Activated T-cell treated with anti-CD3 and anti-CD28 coated beads for 4 hours (primary cell): ENCODE measurements around the gene ZNF140.
A peak's percentile ranks its signal among the peaks of the same experiment; 100 is the strongest.

Source experiments
- DNase-seq: peaks from one replicate; pipeline ENCODE4 v3.0.0-alpha.2; 2020

Gene ZNF140

DNA sequence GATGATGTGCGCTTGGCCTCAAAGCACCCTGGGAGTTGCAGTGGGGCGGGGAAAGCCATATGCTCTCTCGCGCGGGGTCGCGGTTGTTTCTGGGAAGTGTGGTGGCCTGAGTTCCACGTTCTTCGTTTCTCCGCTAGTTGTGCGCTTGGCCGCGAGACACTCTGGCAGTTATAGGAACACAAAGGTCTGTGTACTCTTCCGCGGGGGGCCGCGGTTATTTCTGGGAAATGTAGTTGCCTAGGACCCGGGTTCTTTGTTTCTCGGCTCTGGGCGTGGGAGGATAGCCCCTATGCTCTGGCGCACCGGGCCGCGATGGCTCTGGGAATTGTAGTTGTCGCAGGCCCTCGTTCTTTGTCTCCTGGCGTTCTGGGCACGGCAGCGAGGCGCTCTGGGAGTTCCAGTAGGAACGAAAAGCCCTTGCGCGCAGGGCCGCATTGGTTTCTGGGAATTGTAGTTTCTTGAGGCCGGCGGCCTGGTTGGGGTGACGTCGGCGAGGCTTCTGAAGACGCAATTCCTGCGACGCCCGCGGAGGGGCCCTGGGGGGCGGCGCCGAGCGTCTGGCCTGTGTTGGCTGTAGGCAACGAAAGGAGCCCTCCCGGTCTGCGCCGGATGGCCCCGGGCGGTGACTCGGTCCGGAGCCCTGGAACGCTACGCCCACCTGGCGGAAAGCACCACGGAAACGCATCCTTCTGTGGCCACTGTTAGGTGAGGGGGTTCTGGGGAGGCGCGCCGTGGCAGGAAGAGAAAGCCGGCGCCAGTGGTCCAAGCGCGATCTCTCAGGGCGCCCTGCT is at the start of gene ZNF140:
ZNF140 (plus strand) TSS at position 556 of the 791 bp plus-strand sequence. CDS start 398 bp downstream, outside the sequence.
- peak; percentile 90 for DNase-seq

DNA sequence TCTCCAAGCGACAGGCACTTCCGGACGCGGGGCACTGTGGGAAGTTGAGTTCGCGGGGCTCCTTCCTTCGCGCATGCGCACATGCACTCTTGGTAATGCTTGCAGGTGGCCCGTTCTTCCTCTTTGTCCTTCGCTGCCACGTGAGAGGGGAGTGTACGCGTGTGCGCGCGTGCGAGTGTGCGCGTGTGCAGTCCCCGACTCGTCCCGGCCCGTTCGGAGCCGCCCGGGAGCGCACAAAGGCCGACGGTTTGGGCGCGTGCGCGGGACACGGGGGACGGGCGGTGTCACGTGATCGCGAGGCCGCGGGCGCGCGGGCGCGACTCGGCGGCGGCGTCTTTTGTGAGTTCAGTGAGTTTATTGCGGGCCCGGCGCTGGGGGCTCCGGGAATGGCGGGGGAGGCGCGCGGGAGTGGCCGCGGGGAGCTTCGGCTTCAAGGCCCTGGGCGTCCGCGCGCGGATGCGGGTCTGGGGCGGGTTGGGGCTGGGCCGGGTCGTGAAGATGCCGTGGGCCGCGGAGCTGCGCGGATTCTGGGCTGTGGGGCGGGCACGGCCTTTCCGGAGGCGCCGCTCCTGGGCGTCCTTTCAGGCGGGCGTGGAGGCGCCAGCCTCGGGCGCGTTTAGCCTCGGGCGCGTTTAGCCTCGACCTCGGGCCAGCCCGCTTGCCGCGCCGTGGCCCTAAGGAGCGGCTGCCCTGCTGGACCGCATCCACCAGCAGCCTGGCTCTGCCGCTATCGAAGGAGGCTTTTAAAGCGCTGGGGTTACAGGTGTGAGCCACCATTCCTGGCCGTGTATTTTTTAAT is 43.3 kb upstream of the ZNF140 start, which contains the start of gene ZNF84:
ZNF84 (plus strand) TSS at position 303 of the 799 bp plus-strand sequence. CDS start 3,959 bp downstream, outside the sequence.
- peak; percentile 94 for DNase-seq

DNA sequence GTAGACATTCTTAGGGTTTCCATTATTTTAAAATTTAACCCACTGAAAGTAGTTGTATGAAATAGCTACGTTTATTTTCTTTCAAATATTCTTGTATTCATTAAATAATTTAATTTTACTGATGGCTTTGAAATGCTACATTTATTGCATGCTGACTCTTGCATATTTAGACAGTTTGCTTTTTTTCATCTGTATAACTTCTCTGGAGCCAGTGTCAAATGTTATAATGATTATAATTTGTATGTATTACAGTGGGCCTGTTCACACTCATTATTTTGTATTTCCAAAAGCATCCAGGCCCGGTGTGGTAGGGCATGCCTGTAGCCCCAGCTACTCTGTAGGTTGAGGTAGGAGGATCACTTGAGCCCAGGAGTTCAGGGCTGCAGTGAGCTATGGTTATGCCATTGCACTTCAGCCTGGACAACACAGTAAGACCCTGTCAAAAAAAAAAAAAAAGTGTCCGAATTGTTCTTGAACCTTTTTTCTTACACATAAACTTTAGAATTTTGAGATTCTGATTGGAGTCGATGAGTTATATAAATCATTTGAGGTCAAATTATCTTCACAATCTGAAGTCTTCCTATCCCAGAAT is 42.5 kb upstream of the ZNF140 start:
- DNase-seq: no peak

DNA sequence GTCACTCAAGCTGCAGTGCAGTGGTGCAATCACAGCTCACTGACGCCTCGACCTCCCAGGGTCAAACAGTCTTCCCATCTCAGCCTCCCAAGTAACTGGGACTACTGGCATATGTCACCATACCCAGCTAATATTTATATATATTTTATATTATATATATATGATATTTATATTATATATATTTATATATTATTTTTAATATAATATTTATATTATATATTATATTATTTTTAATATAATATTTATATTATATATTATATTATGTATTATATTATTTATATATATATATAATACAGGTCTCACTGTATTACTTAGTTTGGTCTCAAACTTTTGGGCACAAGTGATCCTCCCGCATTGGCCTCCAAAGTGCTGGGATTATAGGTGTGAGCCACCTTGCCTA is 34.0 kb upstream of the ZNF140 start:
- no peak for DNase-seq

DNA sequence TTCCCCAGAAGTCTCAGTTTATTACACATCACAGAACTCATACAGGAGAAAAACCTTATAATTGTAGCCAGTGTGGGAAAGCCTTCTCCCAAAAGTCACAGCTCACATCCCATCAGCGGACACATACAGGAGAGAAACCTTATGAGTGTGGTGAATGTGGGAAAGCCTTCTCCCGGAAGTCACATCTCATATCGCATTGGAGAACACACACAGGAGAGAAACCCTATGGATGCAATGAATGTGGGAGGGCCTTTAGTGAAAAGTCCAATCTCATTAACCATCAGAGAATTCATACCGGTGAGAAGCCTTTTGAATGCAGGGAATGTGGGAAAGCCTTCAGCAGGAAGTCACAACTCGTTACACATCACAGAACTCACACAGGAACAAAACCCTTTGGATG is 23.3 kb upstream of the ZNF140 start:
- DNase-seq: no peak

DNA sequence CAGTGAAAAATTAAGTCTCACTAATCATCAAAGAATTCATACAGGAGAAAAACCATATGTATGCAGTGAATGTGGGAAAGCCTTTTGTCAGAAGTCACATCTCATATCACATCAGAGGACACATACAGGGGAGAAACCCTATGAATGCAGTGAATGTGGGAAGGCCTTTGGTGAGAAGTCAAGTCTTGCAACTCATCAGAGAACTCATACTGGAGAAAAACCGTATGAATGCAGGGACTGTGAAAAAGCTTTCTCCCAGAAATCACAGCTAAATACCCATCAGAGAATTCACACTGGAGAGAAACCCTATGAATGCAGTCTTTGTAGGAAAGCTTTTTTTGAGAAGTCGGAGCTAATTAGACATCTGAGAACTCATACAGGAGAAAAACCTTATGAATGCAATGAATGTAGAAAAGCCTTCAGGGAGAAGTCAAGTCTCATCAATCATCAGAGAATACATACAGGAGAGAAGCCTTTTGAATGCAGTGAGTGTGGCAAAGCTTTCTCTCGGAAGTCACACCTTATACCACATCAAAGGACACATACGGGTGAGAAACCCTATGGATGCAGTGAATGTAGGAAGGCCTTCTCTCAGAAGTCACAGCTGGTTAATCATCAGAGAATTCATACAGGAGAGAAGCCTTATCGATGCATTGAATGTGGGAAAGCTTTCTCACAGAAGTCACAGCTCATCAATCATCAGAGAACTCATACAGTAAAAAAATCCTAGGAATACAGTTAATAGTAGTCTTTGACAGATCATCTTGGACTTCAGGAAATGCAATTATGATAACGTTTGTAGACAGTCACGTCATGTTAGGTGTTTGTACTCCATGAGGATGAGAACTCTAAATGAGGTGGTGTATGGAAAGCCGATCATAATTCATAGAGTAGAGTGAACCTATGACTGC is 22.3 kb upstream of the ZNF140 start:
- no peak for DNase-seq

DNA sequence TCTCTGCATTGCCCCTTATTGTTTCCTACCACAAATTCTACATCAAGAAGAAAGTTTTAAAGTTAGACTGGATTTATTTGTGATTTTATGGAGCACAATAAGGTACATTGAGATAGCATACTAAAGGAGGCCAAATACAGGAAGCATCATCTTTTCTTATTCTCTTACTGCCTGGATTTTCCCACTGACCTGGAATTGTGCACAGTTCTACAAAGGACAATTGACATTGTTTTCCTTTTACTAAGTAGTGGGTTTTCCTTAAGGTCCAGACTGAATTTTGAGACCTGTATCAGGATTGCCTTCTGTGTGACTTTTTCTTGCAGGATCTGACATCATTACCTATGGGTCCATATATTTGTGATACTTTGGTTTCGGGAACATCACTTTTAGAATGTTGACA is 18.8 kb upstream of the ZNF140 start:
- DNase-seq: no peak

DNA sequence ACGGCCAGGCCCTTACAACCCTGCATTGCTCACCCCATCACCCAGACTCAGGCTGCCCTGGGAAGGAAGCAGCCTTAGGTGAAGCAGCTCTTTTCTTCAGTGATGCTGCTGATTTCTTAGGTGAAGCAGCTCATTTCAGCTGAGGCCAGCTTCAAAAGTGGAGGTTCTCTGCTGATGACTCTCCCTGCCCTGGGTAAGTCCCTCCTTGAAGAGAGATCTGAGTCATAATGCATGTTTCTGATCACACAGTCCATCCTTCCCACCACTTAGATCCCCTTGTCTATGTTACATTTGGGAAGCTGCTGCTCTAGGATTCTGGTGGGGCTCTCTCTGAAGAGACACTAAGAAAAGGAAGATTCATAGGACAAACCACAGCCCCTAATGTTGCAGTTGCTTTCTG is 17.2 kb upstream of the ZNF140 start:
- DNase-seq: no peak

DNA sequence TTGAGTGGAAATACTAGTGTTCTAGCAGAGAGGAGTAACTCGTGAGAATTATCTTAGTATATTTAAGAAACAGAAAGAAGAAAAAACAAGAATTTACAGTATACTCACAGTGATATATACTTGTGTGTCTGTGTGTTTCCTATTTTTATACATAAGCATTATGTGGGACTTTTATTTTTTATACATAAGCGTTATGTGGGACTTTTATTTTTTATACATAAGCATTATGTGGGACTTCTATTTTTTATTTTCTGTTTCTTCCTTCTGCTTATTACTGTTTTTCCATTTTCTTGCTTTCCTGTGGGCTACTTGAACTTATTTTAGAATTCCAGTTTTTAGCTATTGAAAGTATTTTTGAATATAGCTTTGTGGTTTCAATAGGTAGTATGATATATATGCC is 6.9 kb upstream of the ZNF140 start:
- no peak for DNase-seq

DNA sequence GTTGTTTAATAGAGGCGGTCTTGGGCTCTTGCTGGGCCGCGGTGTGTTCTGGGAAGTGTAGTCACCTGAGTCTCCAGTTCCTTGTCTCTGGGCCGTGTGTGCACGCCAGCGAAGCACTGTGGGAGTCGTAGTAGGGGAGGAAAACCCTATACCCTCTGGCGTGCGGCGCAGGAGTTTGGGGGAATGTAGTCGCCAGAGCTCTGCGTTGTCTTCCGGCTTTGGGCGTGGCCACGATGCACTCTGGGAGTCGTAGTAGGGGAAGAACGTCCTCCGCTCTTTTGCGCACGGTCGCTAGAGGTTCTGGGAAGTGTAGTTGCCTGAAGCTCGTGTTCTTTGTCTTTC is 726 bp upstream of the ZNF140 start:
- DNase-seq: peak; percentile 92

DNA sequence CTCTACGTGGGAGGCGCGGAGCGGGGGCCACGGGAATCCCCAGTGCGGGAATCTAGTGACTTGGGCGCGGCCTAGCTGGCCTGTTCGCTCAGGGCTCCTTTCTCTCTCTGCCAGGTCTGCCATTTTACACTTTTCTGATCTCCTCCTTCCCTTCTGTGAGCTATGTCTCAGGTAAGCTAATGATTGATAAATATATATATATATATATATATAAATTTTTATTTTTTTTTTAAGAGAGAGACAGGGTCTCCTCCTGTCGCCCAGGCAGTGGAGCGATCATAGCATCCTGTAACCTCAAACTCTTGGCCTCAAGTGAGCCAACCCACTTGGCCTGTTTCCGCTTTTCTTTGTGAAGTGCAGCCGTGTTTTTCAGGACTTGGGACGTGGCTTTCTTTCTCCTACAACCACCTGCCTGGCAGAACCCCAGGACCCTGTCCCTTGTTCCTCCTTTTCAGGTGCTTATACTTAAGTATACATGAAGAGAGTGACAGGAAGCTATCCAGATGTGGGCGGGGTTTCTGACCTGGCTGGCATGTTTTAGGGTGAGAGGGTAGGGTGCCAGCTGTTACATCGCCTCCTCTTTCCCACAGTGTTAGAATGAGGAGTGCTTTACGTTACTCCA is 547 bp downstream of the ZNF140 start:
- no peak for DNase-seq

DNA sequence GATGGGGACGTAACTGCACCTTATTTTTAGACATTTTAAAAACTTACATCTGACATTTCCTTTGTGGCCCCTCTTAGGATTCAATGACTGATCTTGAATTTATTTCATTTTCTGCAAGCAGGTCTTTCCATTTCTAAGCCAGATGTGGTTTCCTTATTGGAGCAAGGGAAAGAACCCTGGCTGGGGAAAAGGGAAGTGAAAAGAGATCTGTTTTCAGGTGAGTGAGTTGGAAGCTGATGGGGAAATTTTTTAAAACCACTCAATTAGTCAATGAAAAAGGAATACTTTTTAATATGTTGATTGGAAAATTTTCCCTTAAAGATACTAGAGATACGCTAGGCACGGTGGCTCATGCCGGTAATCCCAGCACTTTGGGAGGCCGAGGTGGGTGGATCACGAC is 2.6 kb downstream of the ZNF140 start:
- no peak for DNase-seq

DNA sequence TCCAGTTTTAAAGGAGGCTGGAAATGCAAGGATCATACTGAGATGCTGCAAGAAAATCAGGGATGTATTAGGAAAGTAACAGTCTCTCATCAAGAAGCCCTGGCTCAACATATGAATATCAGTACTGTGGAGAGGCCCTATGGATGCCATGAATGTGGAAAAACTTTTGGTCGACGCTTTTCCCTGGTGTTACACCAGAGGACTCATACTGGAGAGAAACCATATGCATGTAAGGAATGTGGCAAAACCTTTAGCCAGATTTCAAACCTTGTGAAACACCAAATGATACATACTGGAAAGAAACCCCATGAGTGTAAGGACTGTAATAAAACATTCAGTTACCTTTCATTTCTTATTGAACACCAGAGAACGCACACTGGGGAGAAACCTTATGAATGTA is 24.9 kb downstream of the ZNF140 start:
- no peak for DNase-seq

DNA sequence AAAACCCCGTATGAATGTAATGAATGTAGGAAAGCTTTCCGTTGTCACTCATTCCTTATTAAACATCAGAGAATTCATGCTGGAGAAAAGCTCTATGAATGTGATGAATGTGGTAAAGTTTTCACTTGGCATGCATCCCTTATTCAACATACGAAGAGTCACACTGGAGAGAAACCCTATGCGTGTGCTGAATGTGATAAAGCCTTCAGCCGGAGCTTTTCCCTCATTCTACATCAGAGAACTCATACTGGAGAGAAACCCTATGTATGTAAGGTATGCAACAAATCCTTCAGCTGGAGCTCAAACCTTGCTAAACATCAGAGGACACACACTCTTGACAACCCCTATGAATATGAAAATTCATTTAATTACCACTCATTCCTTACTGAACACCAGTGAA is 25.5 kb downstream of the ZNF140 start:
- DNase-seq: no peak

DNA sequence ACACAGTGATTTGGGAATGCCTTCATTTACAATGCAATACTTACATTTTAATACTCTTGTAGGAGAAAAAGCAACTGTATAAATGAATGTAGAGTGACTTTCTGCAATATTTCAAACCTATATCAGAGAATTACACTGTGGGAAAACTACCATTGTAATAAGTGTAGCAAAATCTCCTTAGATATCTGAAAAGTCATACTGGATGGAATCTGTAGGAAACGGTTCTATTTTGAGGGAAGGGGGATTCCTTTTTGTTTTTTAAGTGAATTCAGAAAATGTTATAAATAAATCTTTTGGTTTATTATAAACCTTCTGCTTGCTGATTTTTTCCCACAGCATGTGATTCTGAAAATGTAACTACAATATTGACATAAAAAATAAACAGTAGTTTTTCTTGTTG is 26.4 kb downstream of the ZNF140 start:
- DNase-seq: no peak

DNA sequence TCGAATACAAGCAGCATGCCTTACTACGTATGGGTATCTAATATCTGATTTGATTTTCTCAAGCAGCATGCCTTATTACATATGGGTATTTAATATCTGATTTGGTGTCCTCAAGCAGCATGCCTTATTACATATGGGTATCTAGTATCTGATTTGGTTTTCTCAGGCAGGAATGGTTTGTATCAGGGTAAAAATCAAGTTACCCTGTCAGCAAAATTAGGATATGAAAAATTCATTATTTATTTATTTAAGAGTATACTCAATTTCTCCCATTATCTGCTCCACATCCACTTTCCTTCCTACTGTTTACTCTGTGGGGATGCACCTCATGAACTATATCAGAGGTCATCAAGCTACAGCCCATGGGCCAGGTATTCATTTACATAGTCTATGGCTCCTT is 27.4 kb downstream of the ZNF140 start:
- no peak for DNase-seq

DNA sequence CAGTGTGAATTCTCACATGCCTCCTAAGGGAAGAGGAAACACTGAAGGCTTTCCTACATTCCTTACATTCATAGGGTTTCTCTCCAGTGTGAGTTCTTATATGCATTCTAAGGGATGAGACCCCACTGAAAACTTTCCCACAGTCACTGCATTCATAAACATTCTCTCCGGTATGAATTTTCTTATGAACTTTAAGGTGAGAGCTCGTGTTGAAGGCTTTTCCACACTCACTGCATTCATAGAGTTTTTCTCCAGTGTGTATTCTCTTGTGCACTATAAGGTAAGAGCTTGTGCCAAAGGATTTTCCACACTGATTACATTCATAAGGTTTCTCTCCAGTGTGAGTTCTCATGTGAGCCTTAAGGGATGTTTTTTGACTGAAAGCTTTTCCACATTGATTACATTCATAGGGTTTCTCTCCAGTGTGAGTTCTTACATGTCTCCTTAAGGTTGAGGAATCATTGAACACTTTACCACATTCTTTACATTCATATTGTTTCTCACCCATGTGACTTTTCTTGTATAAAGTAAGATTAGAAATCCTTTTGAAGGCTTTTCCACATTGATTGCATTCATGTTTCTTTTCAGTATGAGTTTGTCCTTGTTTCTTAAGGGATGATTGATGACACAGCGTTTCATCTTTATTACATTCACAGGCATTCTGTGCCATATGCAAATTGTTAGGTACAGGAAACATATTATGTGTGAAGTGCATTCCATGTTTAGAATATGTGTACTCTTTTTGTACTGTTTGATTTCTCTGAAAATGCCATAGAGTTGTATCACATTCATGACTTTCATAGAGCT is 39.9 kb downstream of the ZNF140 start:
- no peak for DNase-seq

DNA sequence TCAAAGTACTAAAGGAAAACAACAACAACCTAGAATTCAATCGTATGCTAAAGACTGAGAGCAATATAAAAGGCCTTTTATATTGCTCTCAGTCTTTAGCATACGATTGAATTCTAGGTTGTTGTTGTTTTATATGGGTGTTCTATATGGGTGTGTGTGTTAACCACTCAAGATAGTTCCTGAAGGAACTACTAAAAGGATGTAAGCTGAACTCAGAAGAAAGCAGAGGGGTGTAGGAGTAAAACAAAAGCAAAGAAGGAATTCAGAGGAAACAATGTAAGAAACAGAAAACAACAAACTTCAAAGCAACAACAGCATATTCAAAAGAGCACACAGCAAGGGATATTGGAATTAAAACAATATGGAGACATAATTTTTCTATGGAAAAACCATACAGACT is 44.0 kb downstream of the ZNF140 start:
- DNase-seq: no peak

DNA sequence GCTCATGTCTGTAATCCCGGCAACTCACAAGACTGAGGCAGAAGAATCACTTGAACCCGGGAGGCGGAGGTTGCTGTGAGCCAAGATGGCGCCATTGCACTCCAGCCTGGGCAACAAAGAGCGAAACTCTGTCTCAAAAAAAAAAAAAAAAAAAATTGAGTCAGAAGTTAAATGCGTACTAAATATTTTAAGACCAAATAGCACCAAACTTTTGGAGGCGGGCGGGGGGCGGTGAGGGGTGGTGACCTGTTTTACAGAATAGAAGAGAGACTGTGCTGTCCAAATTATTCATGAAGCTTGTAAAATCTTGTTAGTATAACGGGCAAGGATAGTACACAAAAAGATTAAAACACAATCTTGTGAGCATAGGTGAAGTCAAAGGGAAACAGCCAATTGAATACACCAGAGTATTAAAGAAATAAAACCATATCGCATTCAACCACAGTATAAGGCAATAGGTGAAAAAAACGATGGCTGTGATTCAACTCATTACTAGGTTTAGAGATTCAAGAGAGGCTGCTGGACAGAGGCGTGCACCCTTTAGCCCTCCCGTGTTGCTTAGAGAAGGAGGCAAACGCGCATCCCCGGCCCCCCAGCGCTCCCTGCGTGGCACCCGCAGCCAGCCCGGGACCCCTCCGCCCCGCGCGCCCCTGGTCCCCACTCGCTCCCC is 48.8 kb downstream of the ZNF140 start:
- DNase-seq: no peak

DNA sequence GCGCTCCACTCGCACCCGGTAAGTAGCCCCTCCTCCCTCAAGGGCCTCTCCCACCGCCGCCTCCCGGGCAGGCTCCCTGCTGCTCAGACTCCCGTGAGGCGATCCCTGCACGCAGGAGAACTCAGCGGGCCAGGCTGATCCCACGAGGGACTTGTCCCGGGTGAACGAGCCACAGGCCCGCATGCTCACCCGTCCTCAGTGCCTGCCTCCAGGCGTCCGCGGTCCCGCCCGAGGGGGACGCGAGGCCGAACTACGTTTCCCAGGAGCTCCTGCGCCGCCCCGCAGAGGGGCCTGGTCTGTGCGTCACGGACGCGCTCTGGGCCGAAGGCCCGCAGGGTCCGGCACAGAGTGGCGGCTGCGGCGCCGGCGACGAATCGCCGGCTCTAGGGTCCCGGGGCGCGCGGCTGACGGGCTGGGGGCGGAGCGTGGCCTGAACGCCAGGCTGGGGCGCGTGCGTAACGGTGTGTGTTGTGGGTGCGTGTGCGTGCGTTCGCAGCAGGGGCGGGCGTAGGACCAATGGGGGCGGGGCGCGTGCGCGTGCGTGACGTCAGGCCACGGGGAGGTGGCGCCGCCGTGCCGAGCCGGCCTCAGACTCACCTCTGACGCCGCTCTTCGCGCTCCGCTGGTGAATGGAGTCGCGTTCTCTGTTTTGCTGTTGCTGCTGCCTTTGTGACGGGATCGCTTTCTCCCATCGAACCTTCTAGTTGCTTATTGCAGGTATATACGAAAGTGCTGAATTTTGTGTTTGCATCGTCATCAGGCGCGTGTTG is 49.5 kb downstream of the ZNF140 start, which contains the start of the genes ZNF10 and ZNF891:
ZNF10 (plus strand) TSS at position 590 of the 770 bp plus-strand sequence. CDS start 13,866 bp downstream, outside the sequence.
ZNF891 (minus strand) TSS at position 237 of the 770 bp plus-strand sequence. CDS start 8,356 bp downstream, outside the sequence.
- DNase-seq: peak; percentile 96
